Endodermal cell (in vitro differentiated cells): ENCODE data around the gene PIAS4. TPM values are rescaled to one million over a fixed set of nuclear protein-coding genes. Genes with fewer than 3 reads are reported as not detected.

Source experiments
- DNase-seq: peaks from one replicate; pipeline ENCODE4 v3.0.0-alpha.2; 2017
- H3K27ac ChIP-seq: 2 replicates; pipeline ENCODE4 v1.5.1; 2013; ENCODE audit warnings: mild to moderate bottlenecking, low read depth, low read length, moderate library complexity
- H3K27me3 ChIP-seq: 2 replicates; pipeline ENCODE4 v1.6.1; 2013; ENCODE audit warnings: mild to moderate bottlenecking, low read length, moderate library complexity; ENCODE audit not compliant: insufficient read depth, control insufficient read depth, poor library complexity, severe bottlenecking
- H3K36me3 ChIP-seq: 2 replicates; pipeline ENCODE4 v1.7.0; 2013; ENCODE audit warnings: mild to moderate bottlenecking, low read length, moderate library complexity; ENCODE audit not compliant: control insufficient read depth, insufficient read depth
- H3K4me1 ChIP-seq: one replicate; pipeline ENCODE4 v1.7.0; 2013; ENCODE audit warnings: low read length; ENCODE audit not compliant: control insufficient read depth, insufficient read depth
- H3K4me3 ChIP-seq: 2 replicates; pipeline ENCODE4 v1.5.1; 2013; ENCODE audit warnings: mild to moderate bottlenecking, low read length, moderate library complexity
- H3K9ac ChIP-seq: 2 replicates; pipeline ENCODE4 v1.6.1; 2013; ENCODE audit warnings: mild to moderate bottlenecking, low read length, moderate library complexity; ENCODE audit not compliant: poor library complexity, severe bottlenecking; ENCODE audit errors: extremely low read depth
- H3K9me3 ChIP-seq: 2 replicates; pipeline ENCODE4 v1.6.1; 2013; ENCODE audit warnings: mild to moderate bottlenecking, low read length, moderate library complexity; ENCODE audit not compliant: control insufficient read depth
- H3K27ac Mint-ChIP-seq: 2 replicates; pipeline ENCODE4 v1.8.0; 2020; ENCODE audit warnings: mixed read lengths
- H3K27me3 Mint-ChIP-seq: 2 replicates; pipeline ENCODE4 v1.8.0; 2021; ENCODE audit warnings: mild to moderate bottlenecking, mixed read lengths; ENCODE audit not compliant: insufficient read depth
- H3K36me3 Mint-ChIP-seq: 2 replicates; pipeline ENCODE4 v1.8.0; 2020; ENCODE audit warnings: low read depth, mixed read lengths
- H3K4me1 Mint-ChIP-seq: 2 replicates; pipeline ENCODE4 v1.8.0; 2020; ENCODE audit warnings: mixed read lengths
- H3K4me3 Mint-ChIP-seq: 2 replicates; pipeline ENCODE4 v1.8.0; 2020; ENCODE audit warnings: mild to moderate bottlenecking, moderate library complexity, mixed read lengths
- H3K9me3 Mint-ChIP-seq: 2 replicates; pipeline ENCODE4 v1.8.0; 2020; ENCODE audit warnings: mild to moderate bottlenecking, mixed read lengths
- CTCF ChIP-seq: fragments of 200-600 bp; sonication (generic); conservative IDR thresholded peaks from 2 replicates; pipeline ENCODE4 v1.5.0; 2021; ENCODE audit warnings: antibody characterized with exemption, mild to moderate bottlenecking
- WGBS, 2 experiments: methylation state at CpG; one replicate each; pipeline versions ENCODE4 v1.1.5 to v1.1.7; 2013; ENCODE audit warnings: missing lambda C conversion rate in 2 of 2, mixed read lengths in 1 of 2; ENCODE audit not compliant: insufficient coverage in 1 of 2, insufficient read length in 1 of 2; 5-methylcytosine and 5-hydroxymethylcytosine counted together
- total RNA-seq, 2 donors: library from RNA; stranded (reverse); fragmentation: NEBNext Ultra II Directional in 1 of 2; extraction: Animal tissue kit (Norgen Biotek cat#: 25700) in 1 of 2; gene quantifications; 2 replicates in 1 of 2; 3 replicates in 1 of 2; pipeline ENCODE4 v1.2.1, GENCODE V29; 2021

PIAS4 gene
- total RNA-seq, 2 donors from 2014 or later = 57.5 to 58.1 TPM

- Histone ChIP-seq H3K4me1 (no peaks in the 10 kb centered on the region), H3K9me3 (no peaks in the 10 kb centered on the region), H3K27me3 (no peaks in the 10 kb centered on the region), H3K36me3 (peaks cover 12% of the 10 kb centered on the region), H3K27ac (no peak overlapping the region), H3K4me3 (no peak overlapping the region), H3K9ac (no peak overlapping the region)
- peaks cover 40% of the 10 kb centered on the region for H3K36me3 Mint-ChIP-seq
- H3K4me1 Mint-ChIP-seq = no peaks in the 10 kb centered on the region
- DNase-seq = no peak
- H3K4me3 Mint-ChIP-seq = no peak overlapping the region
- WGBS, 2 experiments = 92 to 95% methylated on average over 5 to 6 of the region's 6 CpGs
- H3K27me3 Mint-ChIP-seq = no peaks in the 10 kb centered on the region
- TF ChIP-seq CTCF = no peak
- H3K27ac Mint-ChIP-seq = no peak overlapping the region
- peaks cover 2% of the 10 kb centered on the region for H3K9me3 Mint-ChIP-seq
Observed at GRCh38 chr19:4030552-4030951, 23.0 kb downstream of the PIAS4 start.

GRCh38 chr19:4030981-4031380, 23.4 kb downstream of the PIAS4 start:
- Histone ChIP-seq H3K36me3 (peaks cover 15% of the 10 kb centered on the region), H3K27me3 (no peaks in the 10 kb centered on the region), H3K4me3 (no peak overlapping the region), H3K9ac (no peak overlapping the region), H3K4me1 (no peaks in the 10 kb centered on the region), H3K9me3 (no peaks in the 10 kb centered on the region), H3K27ac (no peak overlapping the region)
- 71 to 83% methylated on average over 3 to 9 of the region's 9 CpGs for WGBS, 2 experiments
- Mint-ChIP-seq H3K27me3 (no peaks in the 10 kb centered on the region), H3K4me3 (no peak overlapping the region), H3K9me3 (peaks cover 2% of the 10 kb centered on the region), H3K27ac (no peak overlapping the region), H3K4me1 (no peaks in the 10 kb centered on the region), H3K36me3 (peaks cover 38% of the 10 kb centered on the region)
- DNase-seq = no peak
- no peak for TF ChIP-seq CTCF

- peaks cover 17% of the 10 kb centered on the region for H3K36me3 ChIP-seq
- Mint-ChIP-seq H3K4me1 (no peaks in the 10 kb centered on the region), H3K27ac (no peak overlapping the region), H3K36me3 (peaks cover 33% of the 10 kb centered on the region), H3K4me3 (no peak overlapping the region), H3K27me3 (no peaks in the 10 kb centered on the region), H3K9me3 (peaks cover 2% of the 10 kb centered on the region)
- no peak overlapping the region for H3K4me3 ChIP-seq
- H3K27ac ChIP-seq = no peak overlapping the region
- H3K4me1 ChIP-seq = no peaks in the 10 kb centered on the region
- H3K9ac ChIP-seq = no peak overlapping the region
- no peaks in the 10 kb centered on the region for H3K9me3 ChIP-seq
- H3K27me3 ChIP-seq = no peaks in the 10 kb centered on the region
- WGBS, 2 experiments = 94 to 97% methylated on average over 5 to 11 of the region's 11 CpGs
- no peak for TF ChIP-seq CTCF
- no peak for DNase-seq
Observed at GRCh38 chr19:4031420-4031819, 23.9 kb downstream of the PIAS4 start.
